Natural killer cell (primary cell): ENCODE results near the gene PCYOX1L. TPM values are rescaled to one million over a fixed set of nuclear protein-coding genes. Genes with fewer than 3 reads are reported as not detected.

Experiments
- ATAC-seq, 3 donors: fragments of 150-1000 bp in 2 of 3; fragments of 200-7000 bp in 1 of 3; cut with Tn5 transposase; 1 replicate in 1 of 3; 2 replicates in 2 of 3; pipeline ENCODE4 v1.10.0; 2021; ENCODE audit warnings: mild to moderate bottlenecking in 2 of 3, moderate library complexity in 2 of 3
- DNase-seq, 2 donors: peaks; one replicate each; pipeline versions ENCODE4 v3.0.0 to v3.0.0-alpha.2; 2013 to 2021; ENCODE audit warnings: mixed read lengths in 1 of 2
- H3K27ac ChIP-seq: one replicate; pipeline ENCODE4 v1.5.1; 2013; ENCODE audit warnings: mild to moderate bottlenecking, low read length
- H3K27me3 ChIP-seq: one replicate; pipeline ENCODE4 v1.6.1; 2013; ENCODE audit warnings: low read length; ENCODE audit not compliant: control insufficient read depth, insufficient read depth
- H3K36me3 ChIP-seq: one replicate; pipeline ENCODE4 v1.6.1; 2013; ENCODE audit warnings: low read length; ENCODE audit not compliant: control insufficient read depth, insufficient read depth
- H3K4me1 ChIP-seq: one replicate; pipeline ENCODE4 v1.6.1; 2013; ENCODE audit warnings: low read length; ENCODE audit not compliant: control insufficient read depth, insufficient read depth
- H3K4me3 ChIP-seq: one replicate; pipeline ENCODE4 v1.5.1; 2013; ENCODE audit warnings: low read length
- H3K9me3 ChIP-seq: one replicate; pipeline ENCODE4 v1.6.1; 2013; ENCODE audit warnings: low read length; ENCODE audit not compliant: control insufficient read depth, insufficient read depth
- H3K27ac Mint-ChIP-seq, 2 donors: one replicate each; pipeline ENCODE4 v1.8.0; 2022; ENCODE audit warnings: mild to moderate bottlenecking in 2 of 2, mixed read lengths in 2 of 2, moderate library complexity in 1 of 2
- H3K27me3 Mint-ChIP-seq, 2 donors: one replicate each; pipeline ENCODE4 v1.8.0; 2022; ENCODE audit warnings: low read depth in 2 of 2, mixed read lengths in 2 of 2
- H3K36me3 Mint-ChIP-seq: one replicate; pipeline ENCODE4 v1.8.0; 2022; ENCODE audit warnings: mixed read lengths
- H3K4me1 Mint-ChIP-seq, 2 donors: one replicate each; pipeline ENCODE4 v1.8.0; 2022; ENCODE audit warnings: mixed read lengths in 2 of 2
- H3K4me3 Mint-ChIP-seq: one replicate; pipeline ENCODE4 v1.8.0; 2022; ENCODE audit warnings: mild to moderate bottlenecking, moderate library complexity, mixed read lengths
- H3K9me3 Mint-ChIP-seq, 2 donors: one replicate each; pipeline ENCODE4 v1.8.0; 2022; ENCODE audit warnings: mixed read lengths in 2 of 2
- WGBS: methylation state at CpG from one replicate; pipeline ENCODE4 v1.1.7; 2013; ENCODE audit warnings: missing lambda C conversion rate; ENCODE audit not compliant: insufficient coverage; 5-methylcytosine and 5-hydroxymethylcytosine counted together
- intact Hi-C: fragments of 100-400 bp; cut with micrococcal nuclease; formaldehyde crosslinking; loops from one replicate; pipeline ENCODE4 v1.14.2; 2022
- total RNA-seq, 4 donors: library from RNA; stranded (reverse); fragments of 120-200 nt in 1 of 4; gene quantifications; one replicate each; pipeline versions ENCODE4 v1.2.3 to v1.2.4, GENCODE V29; 2013 to 2022
- TF ChIP-seq, protein P1 (sequence below): fragments of 200-600 bp; IDR thresholded peaks from one replicate; pipeline ENCODE4 v1.8.0; 2022; ENCODE audit warnings: antibody characterized with exemption

PCYOX1L gene
- total RNA-seq, 3 donors from 2014 or later (not counting 1 experiment from before 2014, with no cell fraction given): 16.6 to 18.1 (median 16.8) TPM

- Mint-ChIP-seq H3K27me3 (no peaks in the 10 kb centered on the region), H3K27ac (no peak overlapping the region), H3K36me3 (peaks cover 26% of the 10 kb centered on the region), H3K4me3 (no peak overlapping the region), H3K9me3 (no peaks in the 10 kb centered on the region), H3K4me1 (peaks cover 45 to 49% of the 10 kb centered on the region in 2 donors)
- Histone ChIP-seq H3K4me1 (peaks cover 25% of the 10 kb centered on the region), H3K4me3 (no peak overlapping the region), H3K27me3 (no peaks in the 10 kb centered on the region), H3K9me3 (no peaks in the 10 kb centered on the region), H3K27ac (no peak overlapping the region), H3K36me3 (peaks cover 62% of the 10 kb centered on the region)
- WGBS: 96% methylated on average over 3 of the region's 4 CpGs
- TF ChIP-seq, protein P1, sequence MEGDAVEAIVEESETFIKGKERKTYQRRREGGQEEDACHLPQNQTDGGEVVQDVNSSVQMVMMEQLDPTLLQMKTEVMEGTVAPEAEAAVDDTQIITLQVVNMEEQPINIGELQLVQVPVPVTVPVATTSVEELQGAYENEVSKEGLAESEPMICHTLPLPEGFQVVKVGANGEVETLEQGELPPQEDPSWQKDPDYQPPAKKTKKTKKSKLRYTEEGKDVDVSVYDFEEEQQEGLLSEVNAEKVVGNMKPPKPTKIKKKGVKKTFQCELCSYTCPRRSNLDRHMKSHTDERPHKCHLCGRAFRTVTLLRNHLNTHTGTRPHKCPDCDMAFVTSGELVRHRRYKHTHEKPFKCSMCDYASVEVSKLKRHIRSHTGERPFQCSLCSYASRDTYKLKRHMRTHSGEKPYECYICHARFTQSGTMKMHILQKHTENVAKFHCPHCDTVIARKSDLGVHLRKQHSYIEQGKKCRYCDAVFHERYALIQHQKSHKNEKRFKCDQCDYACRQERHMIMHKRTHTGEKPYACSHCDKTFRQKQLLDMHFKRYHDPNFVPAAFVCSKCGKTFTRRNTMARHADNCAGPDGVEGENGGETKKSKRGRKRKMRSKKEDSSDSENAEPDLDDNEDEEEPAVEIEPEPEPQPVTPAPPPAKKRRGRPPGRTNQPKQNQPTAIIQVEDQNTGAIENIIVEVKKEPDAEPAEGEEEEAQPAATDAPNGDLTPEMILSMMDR: no peak
- intact Hi-C loops: loop anchor here (5.0 kb wide), 1 partner anchor 967 kb away; the partner anchor contains the start of gene FBXO38
- no peak for DNase-seq
- no peak for ATAC-seq
These were observed 8.5 kb upstream of the PCYOX1L start for GRCh38 chr5:149349382-149349781.

DNA sequence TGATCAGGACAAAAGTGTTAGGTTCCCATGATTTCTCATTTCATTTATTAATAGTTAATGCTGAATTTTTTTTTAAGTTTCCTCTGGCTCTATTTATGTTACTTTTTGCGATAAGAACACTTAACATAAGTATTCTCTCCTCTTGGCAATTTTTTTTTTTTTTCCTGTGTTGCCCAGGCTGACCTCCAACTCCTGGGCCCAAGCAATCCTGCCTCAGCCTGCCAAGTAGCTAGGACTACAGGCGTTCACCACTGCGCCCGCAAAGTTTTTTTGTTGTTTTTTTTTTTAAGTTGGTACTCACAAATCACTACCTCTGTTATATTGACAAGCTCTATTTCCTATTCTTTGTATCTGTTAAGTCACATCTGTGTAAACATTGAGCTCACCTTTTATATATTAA is 5.7 kb upstream of the PCYOX1L start:
- H3K4me3 ChIP-seq: no peak overlapping the region
- intact Hi-C loops: no loop called here
- no peaks in the 10 kb centered on the region for H3K27me3 ChIP-seq
- no peak overlapping the region for H3K4me3 Mint-ChIP-seq
- no peaks in the 10 kb centered on the region for H3K27me3 Mint-ChIP-seq
- H3K4me1 ChIP-seq: peaks cover 9% of the 10 kb centered on the region
- H3K9me3 Mint-ChIP-seq: no peaks in the 10 kb centered on the region
- H3K36me3 Mint-ChIP-seq: peaks cover 28% of the 10 kb centered on the region
- H3K27ac ChIP-seq: no peak overlapping the region
- peak overlapping the region in 1 of 2 donors; percentile 21 for H3K27ac Mint-ChIP-seq
- TF ChIP-seq, protein P1: no peak
- 100% methylated on average over 1 of the region's 4 CpGs for WGBS
- peaks cover 25 to 29% of the 10 kb centered on the region in 2 donors for H3K4me1 Mint-ChIP-seq
- ATAC-seq (no peak), DNase-seq (no peak)
- peaks cover 71% of the 10 kb centered on the region for H3K36me3 ChIP-seq
- no peaks in the 10 kb centered on the region for H3K9me3 ChIP-seq

DNA sequence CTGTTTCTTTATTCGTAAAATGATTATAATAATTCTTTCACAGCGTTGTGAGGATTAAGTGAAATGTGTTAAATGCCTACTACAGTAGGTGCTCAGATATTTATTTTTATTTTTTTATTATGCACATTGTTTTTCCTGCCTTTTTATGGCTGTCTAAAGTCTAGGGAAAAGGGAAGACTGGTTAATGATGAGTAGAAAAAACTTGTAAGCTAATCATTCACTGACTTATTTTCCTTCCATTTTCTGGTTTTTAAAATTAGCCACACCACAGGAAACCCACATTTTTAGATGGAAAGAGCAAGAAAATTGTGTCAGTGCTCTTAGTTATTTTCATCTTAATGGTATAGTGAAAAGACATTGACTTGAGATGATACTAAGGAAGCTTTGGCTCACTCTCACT is 3.9 kb upstream of the PCYOX1L start:
- Mint-ChIP-seq H3K9me3 (no peaks in the 10 kb centered on the region), H3K4me1 (peaks cover 25 to 27% of the 10 kb centered on the region in 2 donors), H3K27ac (no peak overlapping the region), H3K27me3 (no peaks in the 10 kb centered on the region), H3K36me3 (peaks cover 21% of the 10 kb centered on the region), H3K4me3 (no peak overlapping the region)
- WGBS: no CpG with 5 or more reads among the region's 2 CpGs
- peaks cover 64% of the 10 kb centered on the region for H3K36me3 ChIP-seq
- peaks cover 20% of the 10 kb centered on the region for H3K4me1 ChIP-seq
- H3K27me3 ChIP-seq: no peaks in the 10 kb centered on the region
- no peaks in the 10 kb centered on the region for H3K9me3 ChIP-seq
- ATAC-seq: no peak
- intact Hi-C loops: no loop called here
- no peak for DNase-seq
- H3K4me3 ChIP-seq: no peak overlapping the region
- no peak overlapping the region for H3K27ac ChIP-seq
- TF ChIP-seq, protein P1: no peak

GRCh38 chr5:149355688-149356087 is 2.2 kb upstream of the PCYOX1L start:
- ATAC-seq (no peak), DNase-seq (no peak)
- Histone ChIP-seq H3K9me3 (no peaks in the 10 kb centered on the region), H3K4me1 (peaks cover 20% of the 10 kb centered on the region), H3K36me3 (peaks cover 46% of the 10 kb centered on the region), H3K27ac (no peak overlapping the region), H3K4me3 (no peak overlapping the region), H3K27me3 (no peaks in the 10 kb centered on the region)
- intact Hi-C loops: loop anchor here (2.0 kb wide), 1 partner anchor 195 kb away; the partner anchor contains the start of gene CSNK1A1
- 100% methylated on average over 1 of the region's 1 CpG for WGBS
- Mint-ChIP-seq H3K36me3 (peaks cover 14% of the 10 kb centered on the region), H3K4me3 (no peak overlapping the region), H3K9me3 (no peaks in the 10 kb centered on the region), H3K27ac (peak overlapping the region; percentile 4 to 7), H3K27me3 (no peaks in the 10 kb centered on the region), H3K4me1 (peaks cover 31 to 35% of the 10 kb centered on the region in 2 donors)
- TF ChIP-seq, protein P1: no peak
